Adrenal gland (tissue), 12 donors: ENCODE results near the gene HABP2. TPM values are rescaled to one million over a fixed set of nuclear protein-coding genes. Genes with fewer than 3 reads are reported as not detected.
A peak's percentile ranks its signal among the peaks of the same experiment; 100 is the strongest.

ENCODE experiments used
- DNase-seq, 7 donors: peaks; one replicate each; pipeline ENCODE4 v3.0.0-alpha.2; 2019 to 2020
- H3K27ac ChIP-seq, 5 donors: fragments of 200-600 bp; sonication (generic) in 4 of 5; 1 replicate in 3 of 5; 2 replicates in 2 of 5; pipeline versions ENCODE4 v1.5.1 to v1.8.0; 2016 to 2020; ENCODE audit warnings: mild to moderate bottlenecking in 1 of 5
- H3K27me3 ChIP-seq: fragments of 200-600 bp; 2 replicates; pipeline ENCODE4 v1.8.0; 2021
- H3K36me3 ChIP-seq, 2 donors: fragments of 200-600 bp; replicated peaks in 1 of 2; 1 replicate in 1 of 2; 2 replicates in 1 of 2; pipeline versions ENCODE4 v1.5.1 to v1.8.0; 2018 to 2022
- H3K4me1 ChIP-seq, 2 donors: fragments of 200-600 bp; replicated peaks in 1 of 2; 1 replicate in 1 of 2; 2 replicates in 1 of 2; pipeline versions ENCODE4 v1.5.1 to v1.8.0; 2018 to 2021
- H3K4me3 ChIP-seq, 4 donors: fragments of 200-600 bp; sonication (generic) in 3 of 4; one replicate each; pipeline ENCODE4 v1.5.1; 2016 to 2018
- H3K9me3 ChIP-seq, 3 donors: fragments of 200-600 bp; sonication (generic) in 1 of 3; replicated peaks in 1 of 3; 1 replicate in 2 of 3; 2 replicates in 1 of 3; pipeline versions ENCODE4 v1.5.1 to v1.8.0; 2016 to 2021
- POLR2A ChIP-seq, 2 donors: fragments of 450-650 bp; IDR thresholded peaks; one replicate each; pipeline ENCODE4 v1.6.1; 2017; ENCODE audit warnings: antibody characterized with exemption in 2 of 2, mild to moderate bottlenecking in 2 of 2, moderate library complexity in 1 of 2
- WGBS, 4 donors: extraction: QIAGEN DNeasy Blood & Tissue Kit in 2 of 4; methylation state at CpG; one replicate each; pipeline versions ENCODE4 v1.1.5 to v1.1.7; 2013 to 2017; 5-methylcytosine and 5-hydroxymethylcytosine counted together
- intact Hi-C, 2 donors: fragments of 100-400 bp; cut with DNase I; formaldehyde crosslinking; loops; one replicate each; pipeline versions ENCODE4 v1.14.1 to v1.15.0; 2022 to 2023
- polyA plus RNA-seq, 3 donors: library from polyadenylated mRNA; stranded (reverse); fragments of 200-250 nt in 2 of 3; fragments of 350-450 nt in 1 of 3; fragmentation: Illumina TruSeq in 1 of 3; extraction: RNeasy Lipid Tissue Mini Kit (QIAGEN cat#74804) in 1 of 3; gene quantifications; one replicate each; pipeline ENCODE4 v1.2.3, GENCODE V29; 2013 to 2014
- total RNA-seq, 9 donors: library from RNA; depleted of rRNA in 4 of 9; stranded (reverse); fragments of >200 nt in 4 of 9; fragments of 120-200 nt in 1 of 9; fragmentation: NEBNext Ultra II Directional in 1 of 9; extraction: Animal tissue kit (Norgen Biotek cat#: 25700) in 1 of 9; gene quantifications; one replicate each; pipeline versions ENCODE4 v1.1.0 to v1.2.4, GENCODE V29; 2013 to 2023
- TF ChIP-seq, protein P1 (sequence below), 6 experiments: fragments of 450-650 bp in 4 of 6; fragments of 200-600 bp in 2 of 6; sonication (generic) in 1 of 6; IDR thresholded peaks; 1 replicate in 5 of 6; 2 replicates in 1 of 6; pipeline versions ENCODE4 v1.5.1 to v1.8.0; 2016 to 2021; ENCODE audit warnings: antibody characterized with exemption in 6 of 6, mild to moderate bottlenecking in 2 of 6, moderate library complexity in 1 of 6
- donor health status: healthy with polysubstance abuse.
- donor health status: Bipolar disorder and iron deficiency.
- donor health status: DM: yes; HTN: yes; CAD: no.
- donor health status: DM: no; HTN: no; CAD: no.
- donor health status: DM: no; HTN: no; CAD: no.
- donor health status: DM: yes; HTN: yes; CAD: no.

HABP2 gene
- total and polyA plus RNA-seq, 12 donors, result 0.11 to 0.29 (median 0.13) TPM; not detected in 9

GRCh38 chr10:113626809-113627355 lies 74.0 kb downstream of the HABP2 start:
- no peaks in the 10 kb centered on the region for H3K4me1 ChIP-seq
- TF ChIP-seq, protein P1, sequence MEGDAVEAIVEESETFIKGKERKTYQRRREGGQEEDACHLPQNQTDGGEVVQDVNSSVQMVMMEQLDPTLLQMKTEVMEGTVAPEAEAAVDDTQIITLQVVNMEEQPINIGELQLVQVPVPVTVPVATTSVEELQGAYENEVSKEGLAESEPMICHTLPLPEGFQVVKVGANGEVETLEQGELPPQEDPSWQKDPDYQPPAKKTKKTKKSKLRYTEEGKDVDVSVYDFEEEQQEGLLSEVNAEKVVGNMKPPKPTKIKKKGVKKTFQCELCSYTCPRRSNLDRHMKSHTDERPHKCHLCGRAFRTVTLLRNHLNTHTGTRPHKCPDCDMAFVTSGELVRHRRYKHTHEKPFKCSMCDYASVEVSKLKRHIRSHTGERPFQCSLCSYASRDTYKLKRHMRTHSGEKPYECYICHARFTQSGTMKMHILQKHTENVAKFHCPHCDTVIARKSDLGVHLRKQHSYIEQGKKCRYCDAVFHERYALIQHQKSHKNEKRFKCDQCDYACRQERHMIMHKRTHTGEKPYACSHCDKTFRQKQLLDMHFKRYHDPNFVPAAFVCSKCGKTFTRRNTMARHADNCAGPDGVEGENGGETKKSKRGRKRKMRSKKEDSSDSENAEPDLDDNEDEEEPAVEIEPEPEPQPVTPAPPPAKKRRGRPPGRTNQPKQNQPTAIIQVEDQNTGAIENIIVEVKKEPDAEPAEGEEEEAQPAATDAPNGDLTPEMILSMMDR (IDR thresholded peaks at IDR 0.05), result no peak
- TF ChIP-seq POLR2A (IDR thresholded peaks at IDR 0.05), result no peak
- no peak for DNase-seq
- peaks cover 6% of the 10 kb centered on the region for H3K27me3 ChIP-seq
- H3K4me3 ChIP-seq, result no peak overlapping the region
- no peaks in the 10 kb centered on the region for H3K36me3 ChIP-seq
- WGBS, 4 donors, result 60 to 81% (median 64%) methylated on average over 5 of the region's 5 CpGs
- H3K9me3 ChIP-seq, result no peaks in the 10 kb centered on the region
- intact Hi-C loops, result no loop called here
- no peak overlapping the region for H3K27ac ChIP-seq

GRCh38 chr10:113627836-113628235 lies 75.0 kb downstream of the HABP2 start:
- intact Hi-C loops, result no loop called here
- Histone ChIP-seq H3K36me3 (no peaks in the 10 kb centered on the region), H3K27ac (no peak overlapping the region), H3K9me3 (no peaks in the 10 kb centered on the region), H3K4me1 (no peaks in the 10 kb centered on the region), H3K4me3 (no peak overlapping the region), H3K27me3 (no peaks in the 10 kb centered on the region)
- 45 to 49% (median 48%) methylated on average over 6 of the region's 6 CpGs for WGBS, 4 donors
- DNase-seq, result peak in 1 of 7 donors; percentile 1
- TF ChIP-seq, protein P1 (IDR thresholded peaks at IDR 0.05), result no peak
- TF ChIP-seq POLR2A (IDR thresholded peaks at IDR 0.05), result no peak

- no peaks in the 10 kb centered on the region for H3K36me3 ChIP-seq
- intact Hi-C loops, result no loop called here
These were observed 75.8 kb downstream of the HABP2 start for GRCh38 chr10:113628607-113629153.

GRCh38 chr10:113630929-113631533 lies 78.2 kb downstream of the HABP2 start:
- Histone ChIP-seq H3K27me3 (no peaks in the 10 kb centered on the region), H3K36me3 (no peaks in the 10 kb centered on the region), H3K4me3 (no peak overlapping the region), H3K4me1 (no peaks in the 10 kb centered on the region), H3K9me3 (no peaks in the 10 kb centered on the region), H3K27ac (no peak overlapping the region)
- no peak for TF ChIP-seq POLR2A (IDR thresholded peaks at IDR 0.05)
- TF ChIP-seq, protein P1 (IDR thresholded peaks at IDR 0.05), result no peak
- intact Hi-C loops, result no loop called here
- DNase-seq, result no peak
- WGBS, 4 donors, result 80 to 93% (median 86%) methylated on average over 5 of the region's 5 CpGs

More at GRCh38 chr10:113628607-113629153, 75.8 kb downstream of the HABP2 start:
- Histone ChIP-seq H3K9me3 (no peaks in the 10 kb centered on the region), H3K27ac (no peak overlapping the region), H3K27me3 (no peaks in the 10 kb centered on the region), H3K4me3 (no peak overlapping the region), H3K4me1 (no peaks in the 10 kb centered on the region)
- TF ChIP-seq, protein P1 (IDR thresholded peaks at IDR 0.05), result no peak
- no peak for TF ChIP-seq POLR2A (IDR thresholded peaks at IDR 0.05)
- 92 to 100% (median 95%) methylated on average over 2 of the region's 2 CpGs for WGBS, 4 donors
- DNase-seq, result no peak
